SK-N-SH (cell line): Measurements from ENCODE around the gene LHPP. TPM values are rescaled to one million over a fixed set of nuclear protein-coding genes. Genes with fewer than 3 reads are reported as not detected.

Source experiments
- CTCF ChIA-PET: fragments of 300-600, 350-600 bp; formaldehyde crosslinking; extraction: SDS; loops from one replicate; lab custom pipeline; 2021; lab: Yijun Ruan, JAX
- POLR2A ChIA-PET: fragments of 350-600 bp; sonication (Branson Sonifier 250); formaldehyde crosslinking; extraction: SDS; loops from one replicate; lab custom pipeline; 2020; ENCODE audit warnings: antibody characterized with exemption, inconsistent platforms; lab: Yijun Ruan, JAX
- DNase-seq: peaks from one replicate; pipeline ENCODE4 v3.0.0; 2012
- H2AFZ ChIP-seq: fragments of 200-600 bp; sonication (generic); 2 replicates; pipeline ENCODE4 v1.8.1; 2016; ENCODE audit warnings: antibody characterized with exemption, mild to moderate bottlenecking, low read depth
- H3F3A ChIP-seq: fragments of 200-600 bp; sonication (generic); replicated peaks from 2 replicates; pipeline ENCODE3; 2016; ENCODE audit warnings: antibody characterized with exemption, mild to moderate bottlenecking; ENCODE audit not compliant: insufficient read depth
- H3K27ac ChIP-seq, 2 experiments: fragments of 200-500 bp in 1 of 2; fragments of 200-600 bp in 1 of 2; sonication (Bioruptor generic) in 1 of 2; sonication (generic), shearing (Covaris generic) in 1 of 2; 2 replicates each; pipeline versions ENCODE4 v1.5.1 to v1.6.1; 2014 to 2016; ENCODE audit warnings: low read depth in 2 of 2, inconsistent platforms in 1 of 2, low read length in 1 of 2, mild to moderate bottlenecking in 1 of 2, mixed read lengths in 1 of 2
- H3K27me3 ChIP-seq: fragments of 200-600 bp; sonication (generic), shearing (Covaris generic); 2 replicates; pipeline ENCODE4 v1.6.1; 2016; ENCODE audit warnings: mixed run types; ENCODE audit not compliant: insufficient read depth
- H3K36me3 ChIP-seq, 2 experiments: fragments of 200-500 bp in 1 of 2; fragments of 200-600 bp in 1 of 2; sonication (Bioruptor generic) in 1 of 2; sonication (generic) in 1 of 2; replicated peaks in 1 of 2; 2 replicates each; pipeline versions ENCODE3 to v1.5.1; 2014 to 2016; ENCODE audit warnings: low read length in 1 of 2, mild to moderate bottlenecking in 1 of 2; ENCODE audit not compliant: insufficient read depth in 2 of 2, control insufficient read depth in 1 of 2
- H3K4me1 ChIP-seq, 2 experiments: fragments of 200-500 bp in 1 of 2; fragments of 200-600 bp in 1 of 2; sonication (Bioruptor generic) in 1 of 2; sonication (generic), shearing (Covaris generic) in 1 of 2; 2 replicates each; pipeline versions ENCODE4 v1.5.1 to v1.6.1; 2014 to 2016; ENCODE audit warnings: low read depth in 1 of 2, low read length in 1 of 2, mixed run types in 1 of 2; ENCODE audit not compliant: insufficient read depth in 2 of 2, control insufficient read depth in 1 of 2
- H3K4me2 ChIP-seq: fragments of 200-600 bp; sonication (generic), shearing (Covaris generic); 2 replicates; pipeline ENCODE4 v1.6.1; 2017; ENCODE audit warnings: mixed run types
- H3K4me3 ChIP-seq, 2 experiments: fragments of 200-500 bp in 1 of 2; fragments of 200-600 bp in 1 of 2; sonication (Bioruptor generic) in 1 of 2; sonication (generic), shearing (Covaris generic) in 1 of 2; 2 replicates each; pipeline versions ENCODE4 v1.5.1 to v1.8.1; 2014 to 2016; ENCODE audit warnings: low read depth in 2 of 2, inconsistent platforms in 1 of 2, low read length in 1 of 2, mild to moderate bottlenecking in 1 of 2, mixed read lengths in 1 of 2, moderate library complexity in 1 of 2
- H3K79me2 ChIP-seq: fragments of 200-600 bp; sonication (generic); 2 replicates; pipeline ENCODE4 v1.8.1; 2017; ENCODE audit warnings: mild to moderate bottlenecking; ENCODE audit not compliant: insufficient read depth
- H3K9ac ChIP-seq: fragments of 200-600 bp; sonication (generic); 2 replicates; pipeline ENCODE4 v1.6.1; 2017; ENCODE audit warnings: mixed run types
- H3K9me2 ChIP-seq: fragments of 200-600 bp; sonication (generic); 2 replicates; pipeline ENCODE4 v1.6.1; 2017; ENCODE audit warnings: mixed run types
- H3K9me3 ChIP-seq: fragments of 200-600 bp; sonication (generic); 2 replicates; pipeline ENCODE4 v1.6.1; 2017; ENCODE audit warnings: mixed run types, mild to moderate bottlenecking, moderate library complexity
- H4K20me1 ChIP-seq: fragments of 200-600 bp; sonication (generic); 2 replicates; pipeline ENCODE4 v1.6.1; 2017; ENCODE audit warnings: mild to moderate bottlenecking, mixed run types; ENCODE audit not compliant: insufficient read depth
- CTCF ChIP-seq: fragments of 200-600 bp; sonication (generic); IDR thresholded peaks from 2 replicates; pipeline ENCODE4 v1.6.1; 2017; ENCODE audit warnings: antibody characterized with exemption, mild to moderate bottlenecking, moderate library complexity
- FOSL2 ChIP-seq: IDR thresholded peaks from 2 replicates; pipeline ENCODE4 v1.4.0; 2012; ENCODE audit warnings: low read depth, mild to moderate bottlenecking, moderate library complexity, borderline replicate concordance
- FOXJ3 ChIP-seq: sonication (generic); formaldehyde crosslinking; IDR thresholded peaks from 2 replicates; pipeline ENCODE4 v1.5.1; 2020; ENCODE audit warnings: mild to moderate bottlenecking, missing genetic modification reagents
- GATA2 ChIP-seq: sonication (generic); formaldehyde crosslinking; IDR thresholded peaks from 2 replicates; pipeline ENCODE4 v1.5.0; 2020; ENCODE audit warnings: mild to moderate bottlenecking, missing genetic modification reagents
- IRF3 ChIP-seq: fragments of 150-350 bp; IDR thresholded peaks from 2 replicates; pipeline ENCODE4 v1.6.1; 2016; ENCODE audit warnings: mild to moderate bottlenecking, low read depth, low read length
- JUND ChIP-seq: IDR thresholded peaks from 2 replicates; pipeline ENCODE4 v1.4.0; 2012
- MXI1 ChIP-seq: IDR thresholded peaks from 2 replicates; pipeline ENCODE4 v1.6.1; 2012; ENCODE audit warnings: mild to moderate bottlenecking, low read depth, low read length, improper control_type of control experiment
- PBX3 ChIP-seq: IDR thresholded peaks from 2 replicates; pipeline ENCODE4; 2012
- RAD21 ChIP-seq: IDR thresholded peaks from 2 replicates; pipeline ENCODE4 v1.6.1; 2012; ENCODE audit warnings: mild to moderate bottlenecking, low read length
- RFX5 ChIP-seq: IDR thresholded peaks from 2 replicates; pipeline ENCODE4 v1.6.1; 2012; ENCODE audit warnings: mild to moderate bottlenecking, improper control_type of control experiment, low read length
- SMC3 ChIP-seq: IDR thresholded peaks from 2 replicates; pipeline ENCODE4 v1.6.1; 2012; ENCODE audit warnings: low read depth, low read length, improper control_type of control experiment
- TAF1 ChIP-seq: IDR thresholded peaks from 2 replicates; pipeline ENCODE4 v1.6.1; 2012; ENCODE audit warnings: low read depth, mild to moderate bottlenecking, low read length, moderate library complexity, borderline replicate concordance
- YY1 ChIP-seq: IDR thresholded peaks from 2 replicates; pipeline ENCODE4 v1.4.0; 2012; ENCODE audit warnings: low read depth, mild to moderate bottlenecking
- WGBS: methylation state at CpG from one replicate; pipeline ENCODE4 v1.1.6; 2017; ENCODE audit warnings: low lambda C conversion rate; 5-methylcytosine and 5-hydroxymethylcytosine counted together
- polyA plus RNA-seq, 3 experiments: library from polyadenylated mRNA; depleted of rRNA; stranded (reverse); fragments of >200 nt; gene quantifications; 2 replicates each; pipeline ENCODE4 v1.2.3, GENCODE V29; 2012

LHPP gene
- polyA plus RNA-seq, 1 of the 3 experiments (the other 2 are of a cell fraction): 29.8 TPM

- peaks cover 0 to 5% of the 10 kb centered on the region in 2 experiments; a peak in 1 of 4 replicates for H3K4me1 ChIP-seq
- H3K79me2 ChIP-seq: no peaks in the 10 kb centered on the region
- H3K27ac ChIP-seq: no peak overlapping the region
- H3K4me3 ChIP-seq: no peak overlapping the region
- no peak overlapping the region for H3K9ac ChIP-seq
- no peak overlapping the region for H3K4me2 ChIP-seq
- no peak overlapping the region for H2AFZ ChIP-seq
- H3K9me3 ChIP-seq: no peaks in the 10 kb centered on the region
- H3K9me2 ChIP-seq: no peaks in the 10 kb centered on the region
- 94% methylated on average over 7 of the region's 17 CpGs for whole genome bisulfite sequencing
- CTCF ChIA-PET: interaction anchor here (1.3 kb wide), 1 partner anchor 489 kb away, joined by 4 read pairs; no protein-coding TSS in a partner anchor
- peaks cover 0 to 3% of the 10 kb centered on the region in 2 experiments for H3K36me3 ChIP-seq
- no peak for DNase-seq
- POLR2A ChIA-PET: no interaction called here
- no peak for TF ChIP-seq RFX5
- TF ChIP-seq MXI1: no peak
- TF ChIP-seq PBX3: no peak
- H4K20me1 ChIP-seq: no peaks in the 10 kb centered on the region
- H3K27me3 ChIP-seq: no peaks in the 10 kb centered on the region
- H3F3A ChIP-seq: no peaks in the 10 kb centered on the region
Observed at GRCh38 chr10:124484031-124484430, 22.4 kb downstream of the LHPP start.

GRCh38 chr10:124484661-124485060, 23.0 kb downstream of the LHPP start:
- H3K27ac ChIP-seq: no peak overlapping the region
- no peak overlapping the region for H3K9ac ChIP-seq
- WGBS: 100% methylated on average over 2 of the region's 2 CpGs
- no peak overlapping the region for H2AFZ ChIP-seq
- no peaks in the 10 kb centered on the region for H3K27me3 ChIP-seq
- H3K79me2 ChIP-seq: no peaks in the 10 kb centered on the region
- DNase-seq: no peak
- H3K4me1 ChIP-seq: peaks cover 0 to 5% of the 10 kb centered on the region in 2 experiments; a peak in 1 of 4 replicates
- no peaks in the 10 kb centered on the region for H3F3A ChIP-seq
- no peaks in the 10 kb centered on the region for H3K9me2 ChIP-seq
- POLR2A ChIA-PET: interaction anchor here (0.6 kb wide), 1 partner anchor 272 kb away, joined by 3 read pairs; no protein-coding TSS in a partner anchor
- H3K36me3 ChIP-seq: peaks cover 0 to 3% of the 10 kb centered on the region in 2 experiments
- no peaks in the 10 kb centered on the region for H4K20me1 ChIP-seq
- TF ChIP-seq FOSL2 (no peak), JUND (no peak), RAD21 (no peak), YY1 (no peak), FOXJ3 (CRISPR knock-in tag) (no peak), IRF3 (no peak), CTCF (no peak), TAF1 (no peak), GATA2 (no peak), SMC3 (no peak)
- TF ChIP-seq, all 33 proteins: peak for 0
- H3K4me2 ChIP-seq: no peak overlapping the region
- CTCF ChIA-PET: interaction anchor here (0.7 kb wide), 1 partner anchor 11 kb away, joined by 3 read pairs; no protein-coding TSS in a partner anchor
- no peaks in the 10 kb centered on the region for H3K9me3 ChIP-seq
- H3K4me3 ChIP-seq: no peak overlapping the region
